ENCODE data around the gene KRT81. TPM values are rescaled to one million over a fixed set of nuclear protein-coding genes. Genes with fewer than 3 reads are reported as not detected.

The KRT81 gene
- total RNA-seq, 1 donor from 2014 or later: 1.2 TPM

- Histone ChIP-seq H3K4me2 (ENCODE audit: low read length) (no peak within 1 kb of the TSS), H4K20me1 (ENCODE audit: insufficient read depth, low read length) (no peaks in the 10 kb centered on the region), H2AFZ (ENCODE audit: low read depth, low read length) (no peak within 1 kb of the TSS), H3K36me3 (ENCODE audit: insufficient read depth, low read length) (no peaks in the 10 kb centered on the region), H3K4me3 (ENCODE audit: insufficient read depth, low read depth, low read length) (no peak within 1 kb of the TSS), H3K9me3 (ENCODE audit: insufficient read depth, low read depth, low read length) (no peaks in the 10 kb centered on the region), H3K79me2 (ENCODE audit: insufficient read depth, low read length) (no peaks in the 10 kb centered on the region), H3K27me3 (ENCODE audit: insufficient read depth, low read length) (peaks cover 32% of the 10 kb centered on the region), H3K4me1 (ENCODE audit: insufficient read depth, low read length) (no peaks in the 10 kb centered on the region), H3K27ac (ENCODE audit: low read depth, low read length) (no peak within 1 kb of the TSS), H3K9ac (ENCODE audit: low read length) (no peak within 1 kb of the TSS)
- no peak for FAIRE-seq
- Mint-ChIP-seq H3K4me1 (ENCODE audit: low read depth, unreplicated experiment) (no peaks in the 10 kb centered on the region), H3K4me3 (ENCODE audit: unreplicated experiment) (no peak within 1 kb of the TSS), H3K27me3 (ENCODE audit: low read depth, unreplicated experiment) (peaks cover 80% of the 10 kb centered on the region), H3K9me3 (ENCODE audit: unreplicated experiment) (peaks cover 1% of the 10 kb centered on the region), H3K27ac (ENCODE audit: unreplicated experiment) (no peak within 1 kb of the TSS), H3K36me3 (ENCODE audit: low read depth, unreplicated experiment) (peaks cover 2% of the 10 kb centered on the region)
- TF ChIP-seq CTCF (IDR thresholded peaks at IDR 0.05; ENCODE audit: insufficient read depth, low read depth, low read length): no peak
- TF ChIP-seq EZH2 (IDR thresholded peaks at IDR 0.05; ENCODE audit: insufficient read depth, low read length): no peak
- no peak for DNase-seq (ENCODE audit: low read depth)
Observed at GRCh38 chr12:52320784-52321400, 29.6 kb upstream of the KRT81 start, which contains the start of gene KRT83. Gene KRT83 (minus strand): TSS chr12:52321398. CDS start chr12:52321335, 63 bp downstream.

GRCh38 chr12:52319097-52319496, 27.8 kb upstream of the KRT81 start:
- H3K9me3 ChIP-seq (ENCODE audit: insufficient read depth, low read depth, low read length): no peaks in the 10 kb centered on the region
- H3K27ac ChIP-seq (ENCODE audit: low read depth, low read length): no peak overlapping the region
- no peaks in the 10 kb centered on the region for H4K20me1 ChIP-seq (ENCODE audit: insufficient read depth, low read length)
- no peaks in the 10 kb centered on the region for H3K4me1 Mint-ChIP-seq (ENCODE audit: low read depth, unreplicated experiment)
- H3K36me3 ChIP-seq (ENCODE audit: insufficient read depth, low read length): no peaks in the 10 kb centered on the region
- peaks cover 2% of the 10 kb centered on the region for H3K36me3 Mint-ChIP-seq (ENCODE audit: low read depth, unreplicated experiment)
- H3K79me2 ChIP-seq (ENCODE audit: insufficient read depth, low read length): no peaks in the 10 kb centered on the region
- H3K27me3 ChIP-seq (ENCODE audit: insufficient read depth, low read length): peaks cover 23% of the 10 kb centered on the region
- H2AFZ ChIP-seq (ENCODE audit: low read depth, low read length): no peak overlapping the region
- no peak overlapping the region for H3K4me3 Mint-ChIP-seq (ENCODE audit: unreplicated experiment)
- no peak overlapping the region for H3K9ac ChIP-seq (ENCODE audit: low read length)
- peaks cover 83% of the 10 kb centered on the region for H3K27me3 Mint-ChIP-seq (ENCODE audit: low read depth, unreplicated experiment)
- H3K4me3 ChIP-seq (ENCODE audit: insufficient read depth, low read depth, low read length): no peak overlapping the region
- no peak overlapping the region for H3K4me2 ChIP-seq (ENCODE audit: low read length)
- DNase-seq (ENCODE audit: low read depth): no peak
- no peaks in the 10 kb centered on the region for H3K4me1 ChIP-seq (ENCODE audit: insufficient read depth, low read length)
- no peaks in the 10 kb centered on the region for H3K9me3 Mint-ChIP-seq (ENCODE audit: unreplicated experiment)
- TF ChIP-seq EZH2 (IDR thresholded peaks at IDR 0.05; ENCODE audit: insufficient read depth, low read length): no peak
- no peak for TF ChIP-seq CTCF (IDR thresholded peaks at IDR 0.05; ENCODE audit: insufficient read depth, low read depth, low read length)
- H3K27ac Mint-ChIP-seq (ENCODE audit: unreplicated experiment): no peak overlapping the region
- no peak for FAIRE-seq

- Mint-ChIP-seq H3K27me3 (ENCODE audit: low read depth, unreplicated experiment) (peaks cover 84% of the 10 kb centered on the region), H3K36me3 (ENCODE audit: low read depth, unreplicated experiment) (peaks cover 2% of the 10 kb centered on the region), H3K27ac (ENCODE audit: unreplicated experiment) (no peak overlapping the region), H3K9me3 (ENCODE audit: unreplicated experiment) (no peaks in the 10 kb centered on the region), H3K4me1 (ENCODE audit: low read depth, unreplicated experiment) (no peaks in the 10 kb centered on the region), H3K4me3 (ENCODE audit: unreplicated experiment) (no peak overlapping the region)
- Histone ChIP-seq H3K27ac (ENCODE audit: low read depth, low read length) (no peak overlapping the region), H3K27me3 (ENCODE audit: insufficient read depth, low read length) (peaks cover 21% of the 10 kb centered on the region), H3K9ac (ENCODE audit: low read length) (no peak overlapping the region), H3K79me2 (ENCODE audit: insufficient read depth, low read length) (no peaks in the 10 kb centered on the region), H3K9me3 (ENCODE audit: insufficient read depth, low read depth, low read length) (no peaks in the 10 kb centered on the region), H3K4me3 (ENCODE audit: insufficient read depth, low read depth, low read length) (no peak overlapping the region), H3K4me2 (ENCODE audit: low read length) (no peak overlapping the region), H2AFZ (ENCODE audit: low read depth, low read length) (no peak overlapping the region), H4K20me1 (ENCODE audit: insufficient read depth, low read length) (no peaks in the 10 kb centered on the region), H3K36me3 (ENCODE audit: insufficient read depth, low read length) (no peaks in the 10 kb centered on the region), H3K4me1 (ENCODE audit: insufficient read depth, low read length) (no peaks in the 10 kb centered on the region)
- DNase-seq (ENCODE audit: low read depth): no peak
- FAIRE-seq: no peak
- no peak for TF ChIP-seq EZH2 (IDR thresholded peaks at IDR 0.05; ENCODE audit: insufficient read depth, low read length)
- TF ChIP-seq CTCF (IDR thresholded peaks at IDR 0.05; ENCODE audit: insufficient read depth, low read depth, low read length): no peak
Observed at GRCh38 chr12:52318241-52318990, 27.1 kb upstream of the KRT81 start.

All from astrocyte (in vitro differentiated cells and primary cell).